Stimulated activated CD4-positive, alpha-beta T cell treated with anti-CD3 and anti-CD28 coated beads, Interleukin-4, amount 100 ng/mL, for 48 hours (primary cell): ENCODE measurements around the gene SLX4IP.

Experiments used
- DNase-seq, 2 donors: peaks; one replicate each; pipeline ENCODE4 v3.0.0-alpha.2; 2020; ENCODE audit warnings: low read depth in 2 of 2

The SLX4IP gene

DNA sequence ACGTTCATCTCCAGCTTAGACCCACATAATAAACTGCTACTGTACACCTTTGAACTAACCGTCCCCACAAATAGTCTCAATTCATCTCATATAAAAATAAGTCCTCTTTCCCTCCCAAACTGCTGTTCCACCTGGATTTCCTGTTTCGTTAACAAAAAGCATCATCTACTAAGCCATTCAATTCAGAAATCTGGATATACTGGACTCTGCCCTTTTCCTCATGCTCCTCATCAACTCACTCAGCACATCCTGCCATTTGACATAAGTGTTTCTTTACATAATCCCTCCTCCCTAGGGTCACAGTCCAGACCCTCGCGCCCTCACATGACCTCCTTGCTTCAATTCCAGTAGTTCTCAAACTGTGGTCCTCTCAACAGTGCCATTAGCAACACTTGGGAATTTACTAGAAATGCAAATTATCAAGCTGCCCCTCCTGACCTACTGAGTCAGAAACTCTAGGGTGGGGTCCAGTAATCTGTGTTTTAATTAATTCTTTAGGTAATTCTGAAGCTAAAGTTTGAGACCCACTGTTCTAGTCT, 5.6 kb upstream of the SLX4IP start:
- DNase-seq = no peak

DNA sequence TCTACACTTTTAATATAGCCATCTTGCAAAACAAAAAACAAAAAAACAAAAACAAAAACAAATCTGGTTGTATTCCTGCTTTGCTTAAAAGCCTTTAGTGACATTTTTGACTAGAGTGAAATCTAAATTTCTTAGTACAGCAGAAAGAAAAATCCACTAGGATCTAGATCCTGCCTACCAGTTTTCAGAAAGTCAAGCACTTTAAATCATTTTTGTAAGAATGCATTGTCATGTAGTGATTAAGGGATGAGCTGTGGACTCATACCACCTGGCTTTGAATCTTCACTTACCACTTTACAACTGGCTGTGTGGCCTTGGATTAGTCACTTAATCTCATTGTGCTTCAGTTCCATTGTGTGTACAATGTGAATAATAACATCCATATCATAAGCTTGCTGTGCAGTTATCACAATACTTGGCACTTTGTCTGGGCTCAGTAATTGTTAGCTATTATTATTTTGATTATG, 5.1 kb upstream of the SLX4IP start:
- no peak for DNase-seq

DNA sequence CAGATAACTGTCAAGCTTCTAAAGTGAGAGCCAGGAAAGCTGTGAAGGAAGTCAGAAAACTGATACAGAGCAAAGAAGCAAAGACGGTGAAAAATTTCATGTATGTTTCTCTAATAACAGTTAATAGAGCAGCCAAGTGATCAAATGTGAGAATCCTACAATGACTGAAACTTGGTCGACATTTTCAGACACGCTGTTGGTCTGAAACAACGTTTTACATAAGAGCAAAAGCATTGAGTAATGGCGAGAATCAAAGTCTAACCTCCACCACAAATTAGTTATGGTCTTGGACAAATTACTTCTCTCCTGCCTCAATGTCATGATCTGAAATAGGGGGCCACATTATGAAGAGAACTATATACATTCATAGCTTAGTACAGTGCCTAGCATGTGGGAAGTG, 4.4 kb upstream of the SLX4IP start:
- no peak for DNase-seq

DNA sequence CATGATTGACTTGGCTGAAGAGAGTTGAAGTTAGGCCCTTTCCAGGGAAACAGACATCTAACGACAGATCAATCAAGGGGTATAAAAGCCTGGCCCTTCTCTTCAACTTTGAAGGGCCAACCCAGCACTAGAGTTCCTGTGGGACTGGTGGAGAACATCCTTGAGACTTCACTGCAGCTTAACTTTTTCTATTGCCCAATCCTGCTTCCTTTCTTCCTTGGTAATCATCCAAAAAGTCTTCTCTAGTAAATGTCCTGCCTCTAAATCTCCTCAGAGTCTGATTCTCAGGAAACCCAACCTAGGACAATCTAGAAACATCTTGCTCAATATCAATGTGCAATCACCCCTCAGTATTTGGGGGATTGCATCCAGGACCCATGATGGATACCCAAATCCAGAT, 3.0 kb upstream of the SLX4IP start:
- DNase-seq = no peak

DNA sequence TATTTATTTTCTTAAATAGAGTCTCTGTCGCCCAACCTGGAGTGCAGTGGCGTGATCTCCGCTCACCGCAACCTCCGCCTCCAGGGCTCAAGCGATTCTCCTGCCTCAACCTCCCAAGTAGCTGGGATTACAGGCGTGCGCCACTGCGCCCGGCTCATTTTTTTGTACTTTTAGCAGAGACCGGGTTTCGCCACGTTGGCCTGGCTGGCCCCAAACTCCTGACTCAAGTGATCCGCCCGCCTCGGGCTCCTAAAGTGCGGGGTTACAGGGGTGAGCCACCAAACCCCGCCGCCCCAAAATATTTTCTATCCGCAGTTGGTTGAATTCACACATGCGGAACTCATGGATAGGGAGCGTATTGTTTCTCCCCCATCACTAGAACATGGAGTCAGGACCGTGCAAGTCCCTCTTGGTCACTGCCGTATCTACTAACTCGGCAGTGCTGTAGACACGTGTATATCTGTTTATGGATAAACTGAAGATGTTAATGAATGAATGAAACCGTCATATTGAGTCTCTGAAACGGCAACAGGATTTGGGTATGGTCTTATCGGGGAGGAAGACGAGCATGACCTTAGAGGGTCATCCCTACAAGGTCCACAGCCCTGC, 2.0 kb upstream of the SLX4IP start:
- no peak for DNase-seq

DNA sequence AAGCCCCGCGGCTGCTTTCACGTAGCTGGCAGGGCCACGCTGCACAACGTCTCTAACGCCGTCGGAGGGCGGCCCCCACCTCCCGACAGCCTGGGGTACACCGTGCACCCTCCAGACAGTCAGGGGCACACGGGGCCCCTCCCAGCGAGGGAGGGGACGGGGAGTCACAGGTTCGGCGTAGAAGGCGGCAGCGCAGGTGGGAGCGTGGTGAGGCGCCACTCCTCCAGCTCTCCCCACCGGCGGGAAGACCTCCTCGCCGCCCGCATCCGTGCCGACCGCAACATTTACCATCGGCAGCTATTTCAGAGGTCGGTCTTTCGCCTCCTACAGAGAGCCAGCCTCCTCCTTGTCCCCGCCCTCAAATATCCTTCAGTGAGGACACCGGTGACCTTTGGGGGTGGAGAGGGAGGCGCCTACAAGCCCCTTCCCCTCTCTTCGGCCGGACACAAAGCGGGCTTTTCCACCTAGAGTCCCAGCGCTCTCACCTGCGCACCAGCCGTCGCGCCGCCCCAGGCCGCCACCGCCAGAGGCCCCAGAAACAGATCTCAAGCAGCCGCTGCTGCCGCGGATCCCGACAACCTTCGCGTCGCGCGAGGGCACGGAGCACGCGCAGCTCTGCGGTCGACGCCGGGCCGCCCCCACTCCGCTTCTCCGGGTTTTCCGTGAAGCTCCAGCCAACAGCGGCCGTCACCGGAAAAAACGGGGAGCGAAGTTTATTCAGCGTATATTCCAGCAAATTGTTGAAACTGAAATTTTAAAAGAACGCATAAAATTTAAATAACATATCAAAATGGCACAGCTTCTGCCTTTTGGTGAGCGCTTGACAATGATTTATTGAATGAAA, 1.3 kb upstream of the SLX4IP start, which contains the start of gene MKKS:
Gene MKKS, minus strand, starts transcription at position 600 of the 844 bp plus-strand sequence. CDS start 20,708 bp downstream, outside the sequence.
- DNase-seq = peak; percentile 76 to 83

DNA sequence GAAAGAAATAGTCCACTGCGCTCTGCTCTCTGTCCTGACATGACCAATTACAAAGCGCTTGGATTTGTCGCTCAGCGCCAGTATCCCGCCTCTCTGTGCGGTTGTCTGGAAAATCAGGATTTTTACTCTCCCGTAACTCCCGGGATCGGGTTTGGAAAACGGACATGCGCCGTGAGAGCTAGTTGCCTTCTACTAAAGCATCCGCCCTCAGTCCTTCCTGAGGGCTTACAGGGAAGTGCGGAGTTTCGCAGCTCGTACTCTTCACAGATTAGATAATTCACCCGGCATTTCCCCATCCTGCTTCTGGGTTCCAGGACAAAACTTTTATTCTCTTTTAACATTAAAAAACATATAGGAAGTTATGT, 656 bp upstream of the SLX4IP start:
- DNase-seq = peak; percentile 50 to 68

DNA sequence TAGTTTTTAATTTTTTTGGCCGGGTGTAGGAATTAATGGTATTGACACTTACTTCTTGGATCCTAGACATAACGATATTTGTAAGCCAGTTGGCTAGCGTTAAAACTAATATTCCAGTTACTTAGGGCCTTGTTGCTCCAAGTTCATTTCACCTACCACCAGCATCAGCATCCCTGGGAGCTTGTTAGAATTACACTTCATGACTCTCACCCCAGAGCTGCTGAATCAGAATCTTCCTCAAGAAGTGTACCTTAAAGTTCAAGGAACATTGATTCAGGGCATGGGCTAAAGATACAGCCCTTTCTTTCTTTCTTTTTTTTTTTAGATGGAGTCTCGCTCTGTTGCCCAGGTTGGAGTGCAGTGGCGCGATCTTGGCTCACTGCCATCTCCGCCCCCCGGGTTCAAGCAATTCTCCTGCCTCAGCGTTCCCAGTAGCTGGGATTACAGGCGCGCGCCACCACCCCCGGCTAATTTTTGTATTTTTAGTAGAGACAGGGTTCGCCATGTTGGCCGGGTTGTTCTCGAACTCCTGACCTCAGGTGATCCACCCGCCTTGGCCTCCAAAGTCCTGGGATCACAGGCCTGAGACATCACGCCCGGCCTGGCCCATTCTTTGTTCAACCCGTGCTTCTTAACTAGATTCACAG, 1.1 kb downstream of the SLX4IP start:
- no peak for DNase-seq

DNA sequence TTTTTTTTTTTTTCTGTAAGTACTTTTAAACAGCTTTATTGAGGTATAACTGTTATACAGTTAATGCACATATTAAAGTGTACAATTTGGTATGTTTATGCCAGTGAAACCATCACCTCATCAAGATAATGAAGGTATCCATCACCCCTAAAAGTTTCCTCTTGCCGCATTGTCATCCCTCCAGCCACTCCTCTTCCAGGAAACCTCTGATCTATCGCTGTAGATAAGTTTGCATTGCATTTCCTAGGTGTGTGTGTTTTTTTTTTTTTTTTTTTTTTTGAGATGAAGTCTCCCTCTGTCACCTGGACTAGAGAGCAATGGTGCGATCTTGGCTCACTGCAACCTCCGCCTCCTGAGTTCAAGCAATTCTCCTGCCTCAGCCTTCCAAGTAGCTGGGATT, 3.1 kb downstream of the SLX4IP start:
- DNase-seq = no peak

DNA sequence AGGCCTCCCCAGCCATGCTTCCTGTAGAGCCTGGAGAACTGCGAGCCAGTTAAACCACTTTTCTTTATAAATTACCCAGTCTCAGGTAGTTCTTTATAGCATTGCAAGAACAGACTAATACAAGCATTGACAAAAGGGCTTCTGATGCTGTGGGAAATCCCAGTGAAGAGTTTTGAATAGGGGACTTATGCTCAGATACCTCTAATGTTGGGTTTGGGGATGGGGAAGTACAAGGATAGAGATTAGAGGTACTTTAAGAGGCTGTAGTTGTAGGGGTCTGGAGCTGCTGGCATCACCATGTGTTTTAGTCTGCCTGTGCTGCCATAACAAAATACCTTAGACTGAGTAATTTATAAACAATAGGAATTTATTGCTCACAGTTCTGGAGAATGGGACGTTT, 8.8 kb downstream of the SLX4IP start:
- DNase-seq = no peak

DNA sequence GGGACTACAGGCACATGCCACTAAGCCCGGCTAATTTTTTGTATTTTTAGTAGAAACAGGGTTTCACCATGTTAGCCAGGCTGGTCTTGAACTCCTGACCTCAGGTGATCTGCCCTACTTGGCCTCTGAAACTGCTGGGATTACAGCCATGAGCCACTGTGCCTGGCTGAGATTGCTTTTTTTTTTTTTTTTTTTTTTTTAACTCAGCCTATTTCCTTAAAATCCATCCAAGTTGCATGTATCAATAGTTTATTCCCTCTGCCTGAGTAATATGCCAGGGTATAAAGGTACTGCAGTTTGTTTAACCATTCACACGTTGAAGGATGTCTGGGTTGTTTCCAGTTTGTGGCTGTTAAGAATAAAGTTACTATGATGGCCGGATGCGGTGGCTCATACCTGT, 10.7 kb downstream of the SLX4IP start:
- DNase-seq = no peak

DNA sequence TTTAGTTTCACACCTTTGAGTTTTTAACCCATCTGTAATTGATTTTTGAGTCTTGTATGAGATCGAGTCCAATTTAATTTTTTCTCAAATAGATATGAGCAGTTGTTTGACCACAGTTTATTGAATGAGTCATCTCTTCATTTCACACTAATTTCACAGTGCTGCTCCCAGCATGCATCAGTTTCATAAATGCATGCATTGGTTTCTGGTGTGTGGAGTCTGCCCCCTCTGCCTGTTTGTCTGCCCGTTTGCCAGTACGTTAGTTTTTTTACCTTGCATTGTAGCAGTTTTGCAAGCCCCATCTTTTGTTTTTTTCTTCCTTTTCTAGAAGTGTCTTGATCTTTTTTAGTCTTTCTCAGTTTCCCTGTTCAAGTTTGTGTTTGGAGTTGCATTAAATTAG, 11.9 kb downstream of the SLX4IP start:
- peak; percentile 26 to 31 for DNase-seq

DNA sequence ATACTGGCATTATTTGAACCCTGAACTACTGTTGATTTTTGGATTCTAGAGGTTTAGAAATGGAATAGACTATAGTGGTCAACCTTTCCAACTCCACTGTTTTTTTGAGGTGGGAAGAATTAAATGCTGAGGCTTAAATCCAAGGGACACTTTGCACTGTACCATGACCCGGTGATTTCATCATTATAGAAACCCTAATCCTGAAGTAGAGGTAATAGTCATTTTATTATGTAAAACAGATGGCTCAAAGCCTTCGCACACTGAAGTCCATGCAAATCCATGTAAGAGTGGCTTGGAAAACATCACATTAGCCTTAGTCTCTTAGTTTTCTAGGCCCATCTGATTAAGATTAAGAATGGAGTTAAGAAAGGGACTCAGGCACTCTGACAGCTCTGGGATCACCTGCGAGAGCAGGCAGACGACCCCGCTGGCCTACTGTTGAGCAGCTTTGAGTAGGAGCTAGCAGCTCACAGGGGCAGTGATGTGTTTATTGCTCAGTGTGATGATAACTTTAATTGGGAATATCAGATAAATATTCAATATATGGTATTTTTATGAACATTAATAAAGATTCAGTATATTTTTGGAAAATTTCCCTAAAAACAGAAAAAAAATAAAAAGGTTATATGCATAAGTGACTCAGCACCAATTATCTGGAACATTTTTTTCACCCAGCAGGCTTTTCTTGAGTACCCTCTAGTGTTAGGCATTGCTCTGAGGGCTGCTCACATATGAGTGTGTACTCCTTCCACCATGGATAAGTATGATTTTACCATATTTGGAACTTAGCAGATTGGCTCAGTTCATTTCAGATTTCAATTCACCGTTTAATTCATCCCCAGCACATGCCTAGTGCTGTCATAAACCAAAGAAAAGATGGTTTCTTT, 13.4 kb downstream of the SLX4IP start:
- DNase-seq = no peak

DNA sequence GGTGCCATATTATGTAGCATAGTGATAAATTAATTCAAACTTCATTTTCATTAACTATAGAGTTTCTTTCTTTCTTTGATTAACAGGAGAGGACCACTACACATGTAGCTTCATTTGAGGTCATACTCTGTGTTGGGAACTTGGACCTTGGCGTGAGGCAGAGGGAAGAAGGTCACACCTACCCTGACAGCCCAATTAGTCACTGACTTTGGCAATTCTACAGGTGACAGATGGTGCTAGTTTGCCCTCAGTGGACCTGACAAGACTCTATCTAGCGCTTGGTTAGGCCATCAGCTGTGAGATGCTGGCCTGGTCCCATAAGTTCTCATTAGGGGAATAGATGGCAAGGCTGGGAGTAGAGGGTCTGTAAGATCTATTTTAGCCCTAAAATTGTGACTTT, 14.2 kb downstream of the SLX4IP start:
- no peak for DNase-seq

DNA sequence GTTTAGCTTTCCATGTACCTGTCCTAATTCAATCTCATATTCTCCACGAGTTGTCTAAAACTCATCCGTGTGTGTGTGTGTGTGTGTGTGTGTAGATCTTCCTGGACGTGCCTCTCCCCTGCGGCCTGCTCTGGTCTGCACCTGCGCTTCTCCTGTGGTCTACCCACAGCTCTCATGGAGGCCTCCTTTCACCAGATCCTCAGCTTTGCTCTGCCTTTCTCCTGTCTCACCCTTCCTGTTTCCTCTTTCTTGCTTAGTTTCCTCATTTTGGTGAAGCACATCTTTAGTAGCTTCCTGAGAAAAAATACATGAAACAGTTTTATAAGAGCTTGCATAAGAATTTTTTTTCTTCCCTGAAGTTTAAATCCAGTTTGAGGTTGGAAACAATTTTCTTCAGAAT, 18.1 kb downstream of the SLX4IP start:
- no peak for DNase-seq

DNA sequence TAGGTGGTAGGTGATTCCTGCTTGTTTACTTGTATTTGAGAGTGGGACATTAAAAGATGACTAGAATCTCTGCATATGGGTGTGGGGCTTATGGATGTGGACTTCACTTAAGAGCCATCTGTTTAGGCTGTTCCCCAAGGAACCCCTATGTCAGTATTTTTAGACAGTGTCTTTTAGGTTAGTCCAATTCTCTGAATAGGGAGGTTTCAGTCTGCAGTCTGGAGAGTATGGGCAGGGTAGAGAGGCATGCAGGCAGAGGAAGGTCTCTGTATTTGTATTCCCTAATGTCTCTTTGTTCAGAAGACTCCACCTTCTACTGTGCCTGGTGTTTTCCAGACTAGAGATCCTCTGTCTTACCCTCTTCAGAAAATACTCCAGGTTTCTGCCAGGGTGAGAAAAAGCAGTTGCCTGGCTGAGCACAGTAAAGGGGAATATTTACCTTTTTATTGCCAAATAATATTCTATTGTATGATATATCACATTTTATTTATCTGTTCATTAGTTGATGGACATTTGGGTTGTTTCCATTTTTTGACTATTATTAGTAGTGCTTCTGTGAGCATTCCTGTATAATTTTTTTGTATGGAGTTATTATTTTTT, 19.1 kb downstream of the SLX4IP start:
- no peak for DNase-seq

DNA sequence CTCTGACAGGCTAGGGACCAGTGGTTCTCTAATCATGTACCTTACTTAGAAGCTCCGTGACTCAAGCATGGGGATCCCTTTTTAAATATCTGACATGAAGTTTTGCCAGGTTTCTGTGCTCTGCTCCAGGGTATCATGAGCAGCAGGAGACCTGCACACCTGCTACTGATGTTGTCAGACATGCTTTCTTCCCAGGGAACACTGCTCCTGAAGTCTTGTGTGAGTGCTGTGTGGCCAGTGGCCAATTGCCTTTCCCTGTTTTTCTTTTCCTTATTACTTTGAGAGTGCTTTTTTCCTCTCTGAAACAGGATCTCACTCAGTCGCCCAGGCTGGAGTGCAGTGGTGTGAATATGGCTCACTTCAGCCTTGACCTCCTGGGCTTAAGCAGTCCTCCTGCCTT, 26.4 kb downstream of the SLX4IP start:
- no peak for DNase-seq

DNA sequence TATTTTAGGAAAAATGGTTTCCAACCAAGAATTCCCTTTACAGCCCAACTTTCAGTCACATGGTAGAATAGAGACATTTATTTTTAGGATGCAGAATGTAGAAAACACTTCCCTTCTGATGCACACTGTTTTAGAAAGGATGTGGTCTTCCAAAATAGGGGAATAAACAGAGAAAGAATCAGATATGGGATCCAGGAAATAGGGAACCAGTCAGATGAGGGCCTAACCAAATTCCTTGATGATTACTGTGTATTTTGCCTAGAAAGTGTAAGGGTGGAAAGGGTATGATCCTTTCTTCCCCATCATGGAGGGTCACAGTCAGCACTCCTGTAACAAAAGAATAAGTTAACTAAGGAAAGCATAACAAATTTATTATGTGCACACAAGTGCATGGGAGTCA, 27.4 kb downstream of the SLX4IP start:
- no peak for DNase-seq

DNA sequence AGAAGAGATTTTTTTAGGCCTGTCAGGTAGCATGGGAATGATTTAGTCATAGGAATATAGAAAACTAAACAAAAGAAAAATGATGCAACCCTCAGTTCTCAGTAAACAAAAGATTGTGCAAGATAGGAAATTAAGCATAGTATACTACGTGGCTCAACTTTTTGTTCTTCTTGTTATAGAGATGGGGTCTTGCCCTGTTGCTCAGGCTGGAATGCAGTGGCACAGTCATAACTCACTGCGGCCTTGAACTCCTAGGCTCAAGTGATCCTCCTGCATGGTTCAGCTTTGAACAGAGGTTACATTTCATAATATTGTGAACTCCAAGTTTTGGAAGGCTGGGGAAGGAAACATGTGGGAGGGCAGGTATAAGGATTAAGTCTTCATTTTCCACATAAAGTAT, 28.5 kb downstream of the SLX4IP start:
- no peak for DNase-seq

DNA sequence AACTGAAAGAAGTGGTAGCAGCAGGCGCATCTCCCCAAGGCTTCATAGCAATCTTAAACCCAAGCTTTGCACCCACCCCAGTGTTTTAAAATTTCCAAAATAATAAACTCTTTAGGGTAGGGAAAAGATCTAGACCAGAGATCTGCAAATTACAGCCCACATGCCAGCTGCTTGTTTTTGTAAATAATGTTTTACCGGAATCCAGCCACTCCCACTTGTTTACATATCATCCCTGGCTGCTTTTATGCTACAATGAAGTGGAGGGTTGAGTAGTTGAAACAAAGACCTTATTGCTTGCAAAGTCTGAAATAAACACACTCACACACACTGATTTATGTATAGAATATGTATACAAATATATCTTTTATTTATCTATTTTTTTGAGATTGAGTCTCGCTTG, 30.0 kb downstream of the SLX4IP start:
- DNase-seq = no peak

DNA sequence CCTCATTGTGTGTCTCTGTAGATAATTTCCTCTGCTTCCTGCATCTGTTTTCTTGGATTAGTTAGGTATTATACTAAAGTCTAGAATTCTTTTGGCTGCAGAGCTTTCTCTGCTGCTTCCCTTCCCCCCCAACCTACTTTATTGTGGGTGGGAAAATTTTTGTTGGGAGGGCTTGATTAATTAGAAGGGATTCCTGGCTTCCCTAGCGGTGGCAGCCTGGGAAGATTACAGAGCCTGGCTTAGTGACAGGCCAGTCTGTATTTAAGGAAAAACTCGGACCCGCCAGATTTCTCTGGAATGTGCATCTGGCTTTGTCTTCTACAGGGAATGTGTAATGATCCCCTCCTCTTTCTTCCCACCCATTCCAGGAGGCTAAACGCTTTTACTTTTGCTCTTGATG, 31.2 kb downstream of the SLX4IP start:
- DNase-seq = no peak
